ENCODE data around the gene DYSF.

Gene DYSF

GRCh38 chr2:71602581-71602980, 149.2 kb downstream of the DYSF start:
- DNase-seq (ENCODE audit: low spot score): no peak

GRCh38 chr2:71603311-71603811, 150.0 kb downstream of the DYSF start:
- DNase-seq (ENCODE audit: low spot score): no peak

GRCh38 chr2:71603851-71604725, 150.7 kb downstream of the DYSF start:
- no peak for DNase-seq (ENCODE audit: low spot score)

- DNase-seq (ENCODE audit: low spot score): no peak
These were observed 151.4 kb downstream of the DYSF start for GRCh38 chr2:71604726-71605120.

GRCh38 chr2:71605173-71605641, 151.8 kb downstream of the DYSF start:
- no peak for DNase-seq (ENCODE audit: low spot score)

GRCh38 chr2:71605781-71606241, 152.4 kb downstream of the DYSF start:
- DNase-seq (ENCODE audit: low spot score): no peak

- DNase-seq (ENCODE audit: low spot score): no peak
These were observed 152.9 kb downstream of the DYSF start for GRCh38 chr2:71606244-71606643.

- no peak for DNase-seq (ENCODE audit: low spot score)
These were observed 154.0 kb downstream of the DYSF start for GRCh38 chr2:71607151-71607889.

- no peak for DNase-seq (ENCODE audit: low spot score)
These were observed 154.7 kb downstream of the DYSF start for GRCh38 chr2:71608034-71608433.

- DNase-seq (ENCODE audit: low spot score): no peak
These were observed 155.1 kb downstream of the DYSF start for GRCh38 chr2:71608441-71608840.

- no peak for DNase-seq (ENCODE audit: low spot score)
These were observed 155.7 kb downstream of the DYSF start for GRCh38 chr2:71609029-71609428.

GRCh38 chr2:71609441-71609840, 156.1 kb downstream of the DYSF start:
- no peak for DNase-seq (ENCODE audit: low spot score)

- DNase-seq (ENCODE audit: low spot score): peak; percentile 49
These were observed 156.6 kb downstream of the DYSF start for GRCh38 chr2:71609958-71610357.

- no peak for DNase-seq (ENCODE audit: low spot score)
These were observed 157.3 kb downstream of the DYSF start for GRCh38 chr2:71610671-71611070.

- DNase-seq (ENCODE audit: low spot score): no peak
These were observed 157.9 kb downstream of the DYSF start for GRCh38 chr2:71611247-71611646.

GRCh38 chr2:71611781-71612527, 158.6 kb downstream of the DYSF start:
- no peak for DNase-seq (ENCODE audit: low spot score)

GRCh38 chr2:71612581-71613402, 159.4 kb downstream of the DYSF start:
- no peak for DNase-seq (ENCODE audit: low spot score)

- DNase-seq (ENCODE audit: low spot score): no peak
These were observed 160.1 kb downstream of the DYSF start for GRCh38 chr2:71613403-71613952.

- no peak for DNase-seq (ENCODE audit: low spot score)
These were observed 160.9 kb downstream of the DYSF start for GRCh38 chr2:71613953-71614925.

Data from cerebellar cortex (tissue), 1 donor.